CD4-positive, alpha-beta T cell (primary cell): ENCODE measurements around the gene ZBTB20. TPM values are rescaled to one million over a fixed set of nuclear protein-coding genes. Genes with fewer than 3 reads are reported as not detected.

Experiments
- ATAC-seq: fragments of 200-7000 bp; cut with Tn5 transposase; one replicate; pipeline ENCODE4 v1.10.0; 2022; ENCODE audit warnings: mild to moderate bottlenecking; ENCODE audit not compliant: poor library complexity
- CTCF ChIA-PET: fragments of 350-600 bp; sonication (Branson Sonifier 250); formaldehyde crosslinking; loops from one replicate; lab custom pipeline; 2021; ENCODE audit warnings: antibody characterized with exemption, inconsistent platforms; lab: Charles Lee
- POLR2A ChIA-PET: fragments of 350-600 bp; sonication (Branson Sonifier 250); formaldehyde crosslinking; loops from one replicate; lab custom pipeline; 2021; ENCODE audit warnings: antibody characterized with exemption, inconsistent platforms; lab: Charles Lee
- DNase-seq, 14 experiments: peaks; one replicate each; pipeline ENCODE4 v3.0.0-alpha.2; 2013 to 2020; ENCODE audit warnings: mixed read lengths in 2 of 14
- H3K27ac ChIP-seq, 2 donors: one replicate each; pipeline versions ENCODE4 v1.5.1 to v1.7.0; 2013; ENCODE audit warnings: low read length in 2 of 2, low read depth in 1 of 2, mild to moderate bottlenecking in 1 of 2
- H3K27me3 ChIP-seq, 2 experiments: 1 replicate in 1 of 2; 2 replicates in 1 of 2; pipeline versions ENCODE4 v1.6.1 to v1.7.0; 2013; ENCODE audit warnings: low read length in 2 of 2, control low read depth in 1 of 2, mild to moderate bottlenecking in 1 of 2, moderate library complexity in 1 of 2; ENCODE audit not compliant: insufficient read depth in 2 of 2, control insufficient read depth in 1 of 2
- H3K36me3 ChIP-seq: one replicate; pipeline ENCODE4 v1.6.1; 2013; ENCODE audit warnings: low read length, control low read depth; ENCODE audit not compliant: insufficient read depth
- H3K4me1 ChIP-seq: one replicate; pipeline ENCODE4 v1.6.1; 2013; ENCODE audit warnings: low read length, control low read depth; ENCODE audit not compliant: insufficient read depth
- H3K4me3 ChIP-seq: one replicate; pipeline ENCODE4 v1.5.1; 2013; ENCODE audit warnings: mild to moderate bottlenecking, low read length, moderate library complexity
- H3K9me3 ChIP-seq, 2 experiments: 1 replicate in 1 of 2; 2 replicates in 1 of 2; pipeline versions ENCODE4 v1.6.1 to v1.7.0; 2013; ENCODE audit warnings: low read length in 2 of 2, mild to moderate bottlenecking in 2 of 2, control low read depth in 1 of 2, moderate library complexity in 1 of 2; ENCODE audit not compliant: control insufficient read depth in 1 of 2, insufficient read depth in 1 of 2
- H3K27ac Mint-ChIP-seq: one replicate; pipeline ENCODE4 v1.8.0; 2020; ENCODE audit warnings: mixed read lengths
- H3K27me3 Mint-ChIP-seq: one replicate; pipeline ENCODE4 v1.8.0; 2021; ENCODE audit warnings: mixed read lengths
- H3K36me3 Mint-ChIP-seq: one replicate; pipeline ENCODE4 v1.8.0; 2021; ENCODE audit warnings: low read depth, mixed read lengths
- H3K4me1 Mint-ChIP-seq: one replicate; pipeline ENCODE4 v1.8.0; 2021; ENCODE audit warnings: low read depth, mixed read lengths
- H3K4me3 Mint-ChIP-seq: one replicate; pipeline ENCODE4 v1.8.0; 2020; ENCODE audit warnings: mild to moderate bottlenecking, mixed read lengths
- H3K9me3 Mint-ChIP-seq: one replicate; pipeline ENCODE4 v1.8.0; 2020; ENCODE audit warnings: mixed read lengths
- CTCF ChIP-seq: fragments of 200-600 bp; IDR thresholded peaks from one replicate; pipeline ENCODE4 v1.8.0; 2022; ENCODE audit warnings: antibody characterized with exemption, mild to moderate bottlenecking
- intact Hi-C, 2 experiments: fragments of 100-400 bp; cut with DNase I in 1 of 2; cut with micrococcal nuclease in 1 of 2; formaldehyde crosslinking; loops; one replicate each; pipeline versions ENCODE4 v1.15.1 to v1.9.0; 2023 to 2025; cut with DNase I, micrococcal nuclease
- total RNA-seq, 174 experiments: library from RNA in 2 of 174; stranded (reverse) in 2 of 174; gene quantifications; one replicate each; pipeline ENCODE4 v1.2.3 and lab custom pipeline; 2021 to 2026

The ZBTB20 gene
- total RNA-seq, 2 experiments from 2014 or later: 41.6 to 47.4 TPM

GRCh38 chr3:115161168-115161834 lies 14.2 kb upstream of the ZBTB20 start:
- H3K4me3 Mint-ChIP-seq: no peak overlapping the region
- intact Hi-C loops: loop anchor here in 1 of 2 experiments (10.0 kb wide), 1 partner anchor 534 kb away; no protein-coding TSS in a partner anchor
- no peaks in the 10 kb centered on the region for H3K36me3 Mint-ChIP-seq
- TF ChIP-seq CTCF: no peak
- no peaks in the 10 kb centered on the region for H3K9me3 Mint-ChIP-seq
- H3K36me3 ChIP-seq: no peaks in the 10 kb centered on the region
- no peak for DNase-seq
- POLR2A ChIA-PET: interaction anchor here (0.7 to 1.2 kb wide), 2 partner anchors 13 to 14 kb away, joined by 4 read pairs; no protein-coding TSS in a partner anchor
- no peaks in the 10 kb centered on the region for H3K27me3 Mint-ChIP-seq
- peaks cover 40% of the 10 kb centered on the region for H3K4me1 Mint-ChIP-seq
- H3K4me3 ChIP-seq: no peak overlapping the region
- H3K9me3 ChIP-seq: peaks cover 0 to 3% of the 10 kb centered on the region in 2 experiments
- no peak for ATAC-seq
- H3K27me3 ChIP-seq: no peaks in the 10 kb centered on the region
- H3K27ac Mint-ChIP-seq: no peak overlapping the region
- no peak overlapping the region for H3K27ac ChIP-seq
- peaks cover 25% of the 10 kb centered on the region for H3K4me1 ChIP-seq
- CTCF ChIA-PET: no interaction called here

- Mint-ChIP-seq H3K27me3 (no peaks in the 10 kb centered on the region), H3K9me3 (no peaks in the 10 kb centered on the region), H3K4me3 (no peak overlapping the region), H3K27ac (no peak overlapping the region), H3K4me1 (peaks cover 31% of the 10 kb centered on the region), H3K36me3 (no peaks in the 10 kb centered on the region)
- no peak for DNase-seq
- no peak overlapping the region for H3K27ac ChIP-seq
- ChIA-PET CTCF (no interaction called here), POLR2A (no interaction called here)
- no peak overlapping the region for H3K4me3 ChIP-seq
- TF ChIP-seq CTCF: no peak
- peaks cover 19% of the 10 kb centered on the region for H3K4me1 ChIP-seq
- intact Hi-C loops: loop anchor here in 1 of 2 experiments (10.0 kb wide), 1 partner anchor 535 kb away; no protein-coding TSS in a partner anchor
- H3K9me3 ChIP-seq: peaks cover 0 to 3% of the 10 kb centered on the region in 2 experiments
- no peaks in the 10 kb centered on the region for H3K36me3 ChIP-seq
- H3K27me3 ChIP-seq: no peaks in the 10 kb centered on the region
- no peak for ATAC-seq
These were observed 13.2 kb upstream of the ZBTB20 start for GRCh38 chr3:115160295-115160694.

- ATAC-seq (no peak), DNase-seq (no peak)
- Histone ChIP-seq H3K36me3 (no peaks in the 10 kb centered on the region), H3K27ac (no peak overlapping the region), H3K9me3 (peaks cover 0 to 3% of the 10 kb centered on the region in 2 experiments), H3K4me1 (no peaks in the 10 kb centered on the region), H3K27me3 (no peaks in the 10 kb centered on the region), H3K4me3 (no peak overlapping the region)
- Mint-ChIP-seq H3K4me3 (no peak overlapping the region), H3K36me3 (no peaks in the 10 kb centered on the region), H3K27me3 (no peaks in the 10 kb centered on the region), H3K9me3 (peaks cover 2% of the 10 kb centered on the region), H3K27ac (no peak overlapping the region), H3K4me1 (peaks cover 5% of the 10 kb centered on the region)
- ChIA-PET POLR2A (interaction anchor here (1.3 kb wide), 1 partner anchor 9 kb away, joined by 6 read pairs; no protein-coding TSS in a partner anchor), CTCF (no interaction called here)
- TF ChIP-seq CTCF: no peak
- intact Hi-C loops: no loop called here
These were observed 9.1 kb upstream of the ZBTB20 start for GRCh38 chr3:115156046-115156654.
